Activated CD8-positive, alpha-beta T cell treated with anti-CD3 and anti-CD28 coated beads for 36 hours (primary cell): ENCODE data around the gene HSF4. TPM values are rescaled to one million over a fixed set of nuclear protein-coding genes. Genes with fewer than 3 reads are reported as not detected.

Experiments used
- ATAC-seq: fragments of 200-7000 bp; cut with Tn5 transposase; one replicate; pipeline ENCODE4 v1.10.0; 2021; ENCODE audit warnings: mild to moderate bottlenecking, moderate library complexity
- CTCF ChIA-PET: fragments of 350-600 bp; sonication (Branson Sonifier 250); formaldehyde crosslinking; loops from one replicate; lab custom pipeline; 2021; ENCODE audit warnings: antibody characterized with exemption; lab: Charles Lee
- POLR2A ChIA-PET: fragments of 350-600 bp; sonication (Branson Sonifier 250); formaldehyde crosslinking; loops from one replicate; lab custom pipeline; 2021; ENCODE audit warnings: antibody characterized with exemption; lab: Charles Lee
- DNase-seq: peaks from one replicate; pipeline ENCODE4 v3.0.0-alpha.2; 2020
- H3K27ac Mint-ChIP-seq: one replicate; pipeline ENCODE4 v1.8.0; 2021; ENCODE audit warnings: mild to moderate bottlenecking, mixed read lengths
- H3K27me3 Mint-ChIP-seq: one replicate; pipeline ENCODE4 v1.8.0; 2021; ENCODE audit warnings: mixed read lengths
- H3K36me3 Mint-ChIP-seq: one replicate; pipeline ENCODE4 v1.8.0; 2021; ENCODE audit warnings: low read depth, mixed read lengths
- H3K4me1 Mint-ChIP-seq: one replicate; pipeline ENCODE4 v1.8.0; 2021; ENCODE audit warnings: low read depth, mixed read lengths
- H3K4me3 Mint-ChIP-seq: one replicate; pipeline ENCODE4 v1.8.0; 2021; ENCODE audit warnings: mild to moderate bottlenecking, moderate library complexity, mixed read lengths
- H3K9me3 Mint-ChIP-seq: one replicate; pipeline ENCODE4 v1.8.0; 2021; ENCODE audit warnings: mixed read lengths
- CTCF ChIP-seq: fragments of 200-600 bp; IDR thresholded peaks from one replicate; pipeline ENCODE4 v1.8.0; 2022; ENCODE audit warnings: antibody characterized with exemption, mild to moderate bottlenecking
- intact Hi-C: fragments of 100-400 bp; cut with micrococcal nuclease; formaldehyde crosslinking; loops from one replicate; pipeline ENCODE4 v1.10.0; 2022
- total RNA-seq, 2 experiments: library from RNA; stranded (reverse); gene quantifications; one replicate each; pipeline ENCODE4 v1.2.3, GENCODE V29; 2021

Gene HSF4
- total RNA-seq, 2 experiments from 2014 or later, result 56.0 to 73.3 TPM

GRCh38 chr16:67195676-67196075 lies 31.1 kb downstream of the HSF4 start:
- Mint-ChIP-seq H3K27me3 (no peaks in the 10 kb centered on the region), H3K36me3 (peaks cover 61% of the 10 kb centered on the region), H3K4me3 (no peak overlapping the region), H3K9me3 (no peaks in the 10 kb centered on the region), H3K27ac (no peak overlapping the region), H3K4me1 (peaks cover 45% of the 10 kb centered on the region)
- TF ChIP-seq CTCF, result no peak
- intact Hi-C loops, result no loop called here
- ATAC-seq (no peak), DNase-seq (no peak)
- ChIA-PET CTCF (interaction anchor here (1.2 kb wide), 1 partner anchor 31 kb away, joined by 5 read pairs; no protein-coding TSS in a partner anchor), POLR2A (interaction anchor here (1.5 kb wide), 1 partner anchor 31 kb away, joined by 4 read pairs; the partner anchor contains the start of gene TMEM208)

GRCh38 chr16:67196881-67197280 lies 32.3 kb downstream of the HSF4 start:
- no peak for ATAC-seq
- no peak for TF ChIP-seq CTCF
- H3K9me3 Mint-ChIP-seq, result no peaks in the 10 kb centered on the region
- no peak overlapping the region for H3K4me3 Mint-ChIP-seq
- CTCF ChIA-PET, result interaction anchor here (0.9 to 2.4 kb wide), 6 partner anchors 12 to 185 kb away, joined by 3 to 15 read pairs (median 6); no protein-coding TSS in a partner anchor
- peaks cover 64% of the 10 kb centered on the region for H3K36me3 Mint-ChIP-seq
- H3K27ac Mint-ChIP-seq, result no peak overlapping the region
- intact Hi-C loops, result no loop called here
- POLR2A ChIA-PET, result interaction anchor here (0.5 to 1.8 kb wide), 4 partner anchors 11 to 1343 kb away, joined by 3 to 8 read pairs (median 5); partner anchors contain the start of gene TMEM208
- no peaks in the 10 kb centered on the region for H3K27me3 Mint-ChIP-seq
- H3K4me1 Mint-ChIP-seq, result peaks cover 41% of the 10 kb centered on the region
- DNase-seq, result no peak

DNA sequence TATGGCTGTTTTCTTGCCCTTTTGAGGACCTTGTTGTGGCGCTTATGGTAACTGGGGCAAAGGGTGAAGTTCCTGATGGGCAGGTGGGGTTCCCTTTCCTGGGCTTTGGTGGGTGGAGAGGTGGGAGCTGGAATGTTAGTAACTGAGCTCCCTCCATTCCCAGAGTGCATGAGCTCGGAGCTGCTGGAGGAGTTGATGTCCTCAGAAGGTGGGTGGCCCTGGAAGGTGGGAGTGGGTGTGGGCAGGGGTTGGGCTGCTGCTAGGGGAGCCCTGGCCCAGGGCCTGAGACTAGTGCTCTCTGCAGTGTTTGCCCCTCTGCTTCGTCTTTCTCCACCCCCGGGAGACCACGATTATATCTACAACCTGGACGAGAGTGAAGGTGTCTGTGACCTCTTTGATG lies 33.2 kb downstream of the HSF4 start:
- Mint-ChIP-seq H3K36me3 (peaks cover 65% of the 10 kb centered on the region), H3K27me3 (no peaks in the 10 kb centered on the region)
- no peak for TF ChIP-seq CTCF

DNA sequence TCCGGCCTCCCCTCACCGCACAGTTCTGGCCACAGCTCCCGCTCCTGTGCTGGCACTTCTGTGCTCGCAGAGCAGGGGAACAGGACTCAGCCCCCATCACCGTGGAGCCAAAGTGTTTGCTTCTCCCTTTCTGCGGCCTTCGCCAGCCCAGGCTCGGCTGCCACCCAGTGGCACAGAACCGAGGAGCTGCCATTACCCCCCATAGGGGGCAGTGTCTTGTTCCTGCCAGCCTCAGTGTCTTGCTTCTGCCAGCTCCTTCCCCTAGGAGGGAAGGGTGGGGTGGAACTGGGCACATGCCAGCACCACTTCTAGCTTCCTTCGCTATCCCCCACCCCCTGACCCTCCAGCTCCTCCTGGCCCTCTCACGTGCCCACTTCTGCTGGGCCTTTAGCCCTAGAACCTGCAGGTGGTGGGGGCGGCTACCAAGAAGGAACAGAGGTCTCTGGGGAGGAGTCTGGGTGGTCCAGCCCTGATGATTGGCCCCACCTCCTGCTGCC lies 33.7 kb downstream of the HSF4 start:
- Mint-ChIP-seq H3K4me3 (no peak overlapping the region), H3K27me3 (no peaks in the 10 kb centered on the region), H3K4me1 (peaks cover 33% of the 10 kb centered on the region), H3K36me3 (peaks cover 60% of the 10 kb centered on the region), H3K27ac (no peak overlapping the region), H3K9me3 (no peaks in the 10 kb centered on the region)
- DNase-seq (peak; percentile 42), ATAC-seq (peak; percentile 67)
- POLR2A ChIA-PET, result interaction anchor here (0.6 to 1.8 kb wide), 9 partner anchors 8 to 252 kb away, joined by 3 to 8 read pairs (median 3); partner anchors contain the start of genes HSD11B2 and TMEM208
- TF ChIP-seq CTCF, result peak; percentile 68
- intact Hi-C loops, result no loop called here
- CTCF ChIA-PET, result interaction anchor here (0.6 to 2.4 kb wide), 17 partner anchors 9 to 245 kb away, joined by 3 to 15 read pairs (median 4); partner anchors contain the start of genes FHOD1, TMEM208 and TRADD

More for the DNA sequence above, 33.2 kb downstream of the HSF4 start:
- H3K27ac Mint-ChIP-seq, result no peak overlapping the region
- intact Hi-C loops, result no loop called here
- H3K4me3 Mint-ChIP-seq, result no peak overlapping the region
- POLR2A ChIA-PET, result interaction anchor here (0.6 to 1.8 kb wide), 9 partner anchors 9 to 251 kb away, joined by 3 to 8 read pairs (median 3); partner anchors contain the start of genes HSD11B2 and TMEM208
- H3K9me3 Mint-ChIP-seq, result no peaks in the 10 kb centered on the region
- peaks cover 39% of the 10 kb centered on the region for H3K4me1 Mint-ChIP-seq
- ATAC-seq (no peak), DNase-seq (no peak)
- CTCF ChIA-PET, result interaction anchor here (0.8 to 2.4 kb wide), 12 partner anchors 13 to 245 kb away, joined by 3 to 15 read pairs (median 5); partner anchors contain the start of genes FHOD1, TMEM208 and TRADD
